CD4-positive, alpha-beta T cell treated with Interleukin-4 for 4 hours (primary cell): ENCODE data around the gene SLC35G2.
"Not testable (repeated sequence)": the region's sequence is repeated elsewhere in the genome, so short reads cannot be mapped to it uniquely, and the experiment has no call there.

Source experiments
- DNase-seq: peaks from one replicate; pipeline ENCODE4 v3.0.0-alpha.2; 2020

The SLC35G2 gene

GRCh38 chr3:136835813-136836510 lies 17.0 kb downstream of the SLC35G2 start:
- DNase-seq, result no peak

GRCh38 chr3:136836511-136837156 lies 17.7 kb downstream of the SLC35G2 start:
- no peak for DNase-seq

GRCh38 chr3:136838641-136839555 lies 20.0 kb downstream of the SLC35G2 start:
- DNase-seq, result no peak

- DNase-seq, result no peak
These were observed 20.6 kb downstream of the SLC35G2 start for GRCh38 chr3:136839556-136839931.

- DNase-seq, result no peak
These were observed 21.3 kb downstream of the SLC35G2 start for GRCh38 chr3:136840252-136840651.

GRCh38 chr3:136842294-136842693 lies 23.4 kb downstream of the SLC35G2 start:
- no peak for DNase-seq

- DNase-seq, result no peak
These were observed 25.8 kb downstream of the SLC35G2 start for GRCh38 chr3:136844724-136845123.

GRCh38 chr3:136852180-136852579 lies 33.3 kb downstream of the SLC35G2 start:
- no peak for DNase-seq

GRCh38 chr3:136856665-136857064 lies 37.7 kb downstream of the SLC35G2 start:
- no peak for DNase-seq

GRCh38 chr3:136858381-136858780 lies 39.5 kb downstream of the SLC35G2 start:
- no peak for DNase-seq

GRCh38 chr3:136860541-136860940 lies 41.6 kb downstream of the SLC35G2 start:
- DNase-seq, result no peak

GRCh38 chr3:136861890-136862616 lies 43.1 kb downstream of the SLC35G2 start, which contains the start of gene NCK1:
Gene NCK1 (plus strand): TSS chr3:136862208. CDS start chr3:136928002, 65,794 bp downstream.
- peak; percentile 99 for DNase-seq

GRCh38 chr3:136862617-136863322 lies 43.8 kb downstream of the SLC35G2 start:
- peak; percentile 33 for DNase-seq

GRCh38 chr3:136869282-136869681 lies 50.4 kb downstream of the SLC35G2 start:
- DNase-seq, result no peak

GRCh38 chr3:136872258-136872657 lies 53.3 kb downstream of the SLC35G2 start:
- DNase-seq, result not testable (repeated sequence)

GRCh38 chr3:136879510-136879909 lies 60.6 kb downstream of the SLC35G2 start:
- DNase-seq, result not testable (repeated sequence)

GRCh38 chr3:136882571-136882970 lies 63.6 kb downstream of the SLC35G2 start:
- DNase-seq, result peak; percentile 35

- DNase-seq, result no peak
These were observed 65.2 kb downstream of the SLC35G2 start for GRCh38 chr3:136883967-136884720.

GRCh38 chr3:136885357-136886213 lies 66.7 kb downstream of the SLC35G2 start:
- peak; percentile 54 for DNase-seq

- no peak for DNase-seq
These were observed 71.0 kb downstream of the SLC35G2 start for GRCh38 chr3:136889947-136890346.
